Myometrial cell (primary cell): ENCODE data around the gene VASH1. TPM values are rescaled to one million over a fixed set of nuclear protein-coding genes. Genes with fewer than 3 reads are reported as not detected.

Source experiments
- total RNA-seq: library from RNA; depleted of rRNA; stranded (reverse); fragments of >200 nt; gene quantifications from 2 replicates; pipeline ENCODE4 v1.2.3, GENCODE V29; 2015

The VASH1 gene
- total RNA-seq = 4.0 and 7.3 TPM in 2 replicates

GRCh38 chr14:76761136-76761959 lies at the start of gene VASH1:
Gene VASH1, plus strand, starts transcription at chr14:76761468. Its CDS starts 1,354 bp downstream, at chr14:76762822.

GRCh38 chr14:76812422-76813383 lies 51.4 kb downstream of the VASH1 start, which contains the start of gene ANGEL1:
Gene ANGEL1, minus strand, starts transcription at chr14:76812882. Its CDS starts 55 bp downstream, at chr14:76812827.

DNA sequence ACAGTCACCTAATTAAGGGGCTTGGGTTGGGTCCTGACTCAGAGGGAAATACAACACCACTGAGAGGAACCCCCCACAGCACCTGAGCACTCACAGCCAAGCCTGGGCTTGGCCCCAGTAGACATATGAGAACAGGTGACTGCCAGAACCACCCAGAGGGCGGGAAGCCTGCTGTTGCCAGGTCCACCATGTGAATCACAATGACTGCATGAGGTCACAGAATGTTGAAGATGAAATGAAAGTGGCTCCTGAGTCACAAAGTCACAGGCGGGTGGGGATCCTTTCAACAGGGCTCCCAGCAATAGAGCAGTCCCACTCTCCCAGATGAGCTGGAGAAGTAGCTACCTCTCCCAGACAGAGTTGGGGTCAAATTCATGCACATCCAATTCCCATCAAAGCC lies 64.9 kb downstream of the VASH1 start, which contains the start of gene LRRC74A:
Gene LRRC74A, plus strand, starts transcription at position 287 of the 400 bp plus-strand sequence. CDS start 290 bp downstream, outside the sequence.

Other genes starting within 250 kb of the VASH1 start
- 8.9 and 11.5 TPM in 2 replicates for gene ANGEL1, start 51.4 kb downstream of the VASH1 start, total RNA-seq
- not detected in 2 replicates for gene LRRC74A, start 64.9 kb downstream of the VASH1 start, total RNA-seq